Measurements from ENCODE around the gene BLCAP. TPM values are rescaled to one million over a fixed set of nuclear protein-coding genes. Genes with fewer than 3 reads are reported as not detected.
"Not testable (repeated sequence)": the region's sequence is repeated elsewhere in the genome, so short reads cannot be mapped to it uniquely, and the experiment has no call there.

BLCAP gene
- total and polyA plus RNA-seq, 9 donors = 27.7 to 147 (median 62.0) TPM

GRCh38 chr20:37494301-37494700 is 33.4 kb downstream of the BLCAP start:
- no peaks in the 10 kb centered on the region for H3K9me3 ChIP-seq
- H3K4me1 ChIP-seq (ENCODE audit: insufficient read depth) = no peaks in the 10 kb centered on the region
- intact Hi-C loops (cut with DNase I) = no loop called here
- no peak overlapping the region for H3K27ac ChIP-seq
- H3K4me3 ChIP-seq = no peak overlapping the region
- no peak for DNase-seq
- WGBS, 3 donors = 93% methylated on average over 8 of the region's 8 CpGs
- H3K36me3 ChIP-seq = no peaks in the 10 kb centered on the region
- no peaks in the 10 kb centered on the region for H3K27me3 ChIP-seq
- TF ChIP-seq POLR2A (IDR thresholded peaks at IDR 0.05) = no peak
- no peak for TF ChIP-seq EP300 (IDR thresholded peaks at IDR 0.05)
- no peak for TF ChIP-seq CTCF (IDR thresholded peaks at IDR 0.05)

- intact Hi-C loops (cut with DNase I) = no loop called here
- TF ChIP-seq CTCF (IDR thresholded peaks at IDR 0.05) (no peak), POLR2A (IDR thresholded peaks at IDR 0.05) (no peak), EP300 (IDR thresholded peaks at IDR 0.05) (no peak)
- Histone ChIP-seq H3K36me3 (no peaks in the 10 kb centered on the region), H3K4me1 (ENCODE audit: insufficient read depth) (no peaks in the 10 kb centered on the region), H3K27ac (no peak overlapping the region), H3K4me3 (no peak overlapping the region), H3K27me3 (no peaks in the 10 kb centered on the region), H3K9me3 (no peaks in the 10 kb centered on the region)
- no peak for DNase-seq
- WGBS, 3 donors = 67 to 87% (median 85%) methylated on average over 2 of the region's 2 CpGs
These were observed 34.7 kb downstream of the BLCAP start for GRCh38 chr20:37492945-37493344.

- TF ChIP-seq POLR2A (IDR thresholded peaks at IDR 0.05) (no peak), CTCF (IDR thresholded peaks at IDR 0.05) (no peak), EP300 (IDR thresholded peaks at IDR 0.05) (no peak)
- intact Hi-C loops (cut with DNase I) = no loop called here
- H3K27me3 ChIP-seq = no peaks in the 10 kb centered on the region
- H3K4me1 ChIP-seq (ENCODE audit: insufficient read depth) = no peaks in the 10 kb centered on the region
- no peaks in the 10 kb centered on the region for H3K9me3 ChIP-seq
- H3K27ac ChIP-seq = no peak overlapping the region
- WGBS, 3 donors = 87 to 90% (median 87%) methylated on average over 6 of the region's 6 CpGs
- no peaks in the 10 kb centered on the region for H3K36me3 ChIP-seq
- DNase-seq = no peak
- no peak overlapping the region for H3K4me3 ChIP-seq
These were observed 35.5 kb downstream of the BLCAP start for GRCh38 chr20:37492096-37492625.

GRCh38 chr20:37490663-37491350 is 36.9 kb downstream of the BLCAP start:
- H3K36me3 ChIP-seq = no peaks in the 10 kb centered on the region
- H3K27ac ChIP-seq = no peak overlapping the region
- 85 to 90% (median 86%) methylated on average over 7 of the region's 7 CpGs for WGBS, 3 donors
- no peak overlapping the region for H3K4me3 ChIP-seq
- intact Hi-C loops (cut with DNase I) = no loop called here
- H3K4me1 ChIP-seq (ENCODE audit: insufficient read depth) = no peaks in the 10 kb centered on the region
- no peak for TF ChIP-seq CTCF (IDR thresholded peaks at IDR 0.05)
- TF ChIP-seq POLR2A (IDR thresholded peaks at IDR 0.05) = no peak
- no peak for TF ChIP-seq EP300 (IDR thresholded peaks at IDR 0.05)
- H3K9me3 ChIP-seq = no peaks in the 10 kb centered on the region
- no peaks in the 10 kb centered on the region for H3K27me3 ChIP-seq
- no peak for DNase-seq

- H3K4me1 ChIP-seq (ENCODE audit: insufficient read depth); H3K27ac ChIP-seq; H3K4me3 ChIP-seq; H3K36me3 ChIP-seq; DNase-seq; H3K9me3 ChIP-seq; intact Hi-C loops (cut with DNase I); H3K27me3 ChIP-seq: not testable (repeated sequence)
- WGBS, 3 donors = 91 to 100% (median 97%) methylated on average over 1 of the region's 1 CpG
These were observed 41.5 kb downstream of the BLCAP start for GRCh38 chr20:37486209-37486608.
